Heart right ventricle (tissue), 16 donors: ENCODE measurements around the gene SLC39A11. TPM values are rescaled to one million over a fixed set of nuclear protein-coding genes. Genes with fewer than 3 reads are reported as not detected.
A peak's percentile ranks its signal among the peaks of the same experiment; 100 is the strongest.

Experiments
- ATAC-seq, 8 donors: fragments of 200-7000 bp; cut with Tn5 transposase; one replicate each; pipeline ENCODE4 v1.9.1; 2020; ENCODE audit warnings: mild to moderate bottlenecking in 8 of 8, moderate library complexity in 8 of 8, moderate number of reproducible peaks in 1 of 8
- DNase-seq, 2 donors: peaks; one replicate each; pipeline ENCODE4 v3.0.0-alpha.2; 2020
- H3K27ac ChIP-seq, 10 donors: fragments of 200-600 bp; sonication (generic) in 2 of 10; one replicate each; pipeline versions ENCODE4 v1.5.0 to v1.8.0; 2020 to 2022; ENCODE audit warnings: mild to moderate bottlenecking in 3 of 10
- H3K27me3 ChIP-seq, 7 donors: fragments of 200-600 bp; one replicate each; pipeline ENCODE4 v1.8.0; 2021 to 2022; ENCODE audit warnings: mild to moderate bottlenecking in 2 of 7
- H3K36me3 ChIP-seq, 9 donors: fragments of 200-600 bp; sonication (generic) in 1 of 9; one replicate each; pipeline versions ENCODE4 v1.5.0 to v1.8.0; 2020 to 2022; ENCODE audit warnings: mild to moderate bottlenecking in 2 of 9
- H3K4me1 ChIP-seq, 9 donors: fragments of 200-600 bp; sonication (generic) in 1 of 9; one replicate each; pipeline versions ENCODE4 v1.5.0 to v1.8.0; 2020 to 2022; ENCODE audit warnings: mild to moderate bottlenecking in 4 of 9
- H3K4me3 ChIP-seq, 10 donors: fragments of 200-600 bp; sonication (generic) in 2 of 10; one replicate each; pipeline versions ENCODE4 v1.5.0 to v1.8.0; 2020 to 2022; ENCODE audit warnings: mild to moderate bottlenecking in 7 of 10, moderate library complexity in 2 of 10
- H3K9me3 ChIP-seq, 11 donors: fragments of 200-600 bp in 10 of 11; sonication (generic) in 2 of 11; one replicate each; pipeline versions ENCODE4 v1.5.0 to v1.8.0; 2013 to 2022; ENCODE audit warnings: mild to moderate bottlenecking in 2 of 11, control low read depth in 1 of 11, moderate library complexity in 1 of 11
- WGBS, 2 donors: extraction: QIAGEN DNeasy Blood & Tissue Kit; methylation state at CpG; one replicate each; pipeline ENCODE4 v1.1.7; 2013; ENCODE audit warnings: inconsistent platforms in 1 of 2; 5-methylcytosine and 5-hydroxymethylcytosine counted together
- intact Hi-C, 10 donors: fragments of 100-400 bp; cut with DNase I; formaldehyde crosslinking; loops; one replicate each; pipeline versions ENCODE4 v1.11.1 to v1.14.2; 2022
- long read RNA-seq, 3 donors: library from polyadenylated mRNA; unstranded; transcript quantifications; one replicate each; pipeline ENCODE4 v2.0.0, GENCODE V29; 2020 to 2021
- polyA plus RNA-seq, 2 donors: library from polyadenylated mRNA; stranded (reverse); fragments of 200-250 nt; gene quantifications; one replicate each; pipeline ENCODE4 v1.2.3, GENCODE V29; 2013
- total RNA-seq, 10 donors: library from RNA; stranded (reverse); fragmentation: NEBNext Ultra II Directional in 3 of 10; extraction: Animal tissue kit (Norgen Biotek cat#: 25700) in 3 of 10; gene quantifications; one replicate each; pipeline versions ENCODE4 v1.2.1 to v1.2.4, GENCODE V29; 2021 to 2023
- TF ChIP-seq, protein P1 (sequence below), 9 donors: fragments of 200-600 bp; sonication (generic) in 2 of 9; IDR thresholded peaks; one replicate each; pipeline versions ENCODE4 v1.5.0 to v1.8.0; 2021 to 2022; ENCODE audit warnings: antibody characterized with exemption in 9 of 9, mild to moderate bottlenecking in 5 of 9, moderate library complexity in 1 of 9
- donor health status: Arrhythmogenic right ventricular cardiomyopathy.
- donor health status: ischemic (EF 13 %, LVEDD 7.1; RV severe dilation, severe dysfunction).
- donor health status: healthy with polysubstance abuse.
- donor health status: DM: no; HTN: yes; CAD: no.
- donor health status: DM: no; HTN: no; CAD: no.
- donor health status: ischemic (EF 25% LVEDD 6.9; RV normal size, moderate dysfunction).
- donor health status: ischemic (EF 25% LVEDD 5.7; RV mildly dilated, moderate dysfunction).
- donor health status: healthy.
- donor health status: DM: yes; HTN: yes; CAD: no.
- donor health status: Ischemic cardiomyopathy.
- donor health status: ischemic (EF 35%, LVEDD 5.7; RV mildly dilated, moderate dysfunction).
- donor health status: nonischemic (EF 11% LVEDD 7.7; RV severe dilation, severe dysfunction).
- donor health status: DM: yes; HTN: yes; CAD: no.
- donor health status: PGD.
- donor health status: ischemic (EF 29% LVEDD 5.4; RV normal size, mild dysfunction).
- donor health status: nonischemic (EF 23%, LVEDD 6.1; RV moderate dilation, normal function).

Gene SLC39A11
- 10 to 100 TPM in 1 of 10 donors, 1 to 10 TPM in 9; 3.9 to 11.3 (median 7.1) TPM for total RNA-seq
- polyA plus RNA-seq = 1 to 10 TPM; 2.4 to 4.5 TPM
- long read RNA-seq, donor 1, partial matches to known transcripts = 0 of 3 reads
- long read RNA-seq, donor 1, other reads (novel, unspliced or antisense) = 1 of 3 reads
- long read RNA-seq, donor 2, partial matches to known transcripts = 0 of 8 reads
- long read RNA-seq, donor 2, other reads (novel, unspliced or antisense) = 6 of 8 reads
- long read RNA-seq, donor 3, partial matches to known transcripts = 0 of 7 reads
- long read RNA-seq, donor 3, other reads (novel, unspliced or antisense) = 5 of 7 reads

GRCh38 chr17:73092523-73093135 lies at the start of gene SLC39A11:
Gene SLC39A11, minus strand, starts transcription at chr17:73092688. Its CDS starts 3,924 bp downstream, at chr17:73088764.
- ATAC-seq (peak; percentile 98 to 99 (median 99)), DNase-seq (peak; percentile 93 to 94)
- H3K27me3 ChIP-seq = peaks cover 0 to 9% (median 0%) of the 10 kb centered on the region in 7 donors
- H3K36me3 ChIP-seq = peaks cover 0 to 11% (median 0%) of the 10 kb centered on the region in 9 donors
- peak within 1 kb of the TSS; percentile 17 to 81 (median 62) for H3K27ac ChIP-seq
- peaks cover 2 to 32% (median 15%) of the 10 kb centered on the region in 9 donors for H3K4me1 ChIP-seq
- intact Hi-C loops = loop anchor here in 2 of 10 donors (5.0 kb wide), 3 partner anchors 50 to 105 kb away; no protein-coding TSS in a partner anchor
- TF ChIP-seq, protein P1, sequence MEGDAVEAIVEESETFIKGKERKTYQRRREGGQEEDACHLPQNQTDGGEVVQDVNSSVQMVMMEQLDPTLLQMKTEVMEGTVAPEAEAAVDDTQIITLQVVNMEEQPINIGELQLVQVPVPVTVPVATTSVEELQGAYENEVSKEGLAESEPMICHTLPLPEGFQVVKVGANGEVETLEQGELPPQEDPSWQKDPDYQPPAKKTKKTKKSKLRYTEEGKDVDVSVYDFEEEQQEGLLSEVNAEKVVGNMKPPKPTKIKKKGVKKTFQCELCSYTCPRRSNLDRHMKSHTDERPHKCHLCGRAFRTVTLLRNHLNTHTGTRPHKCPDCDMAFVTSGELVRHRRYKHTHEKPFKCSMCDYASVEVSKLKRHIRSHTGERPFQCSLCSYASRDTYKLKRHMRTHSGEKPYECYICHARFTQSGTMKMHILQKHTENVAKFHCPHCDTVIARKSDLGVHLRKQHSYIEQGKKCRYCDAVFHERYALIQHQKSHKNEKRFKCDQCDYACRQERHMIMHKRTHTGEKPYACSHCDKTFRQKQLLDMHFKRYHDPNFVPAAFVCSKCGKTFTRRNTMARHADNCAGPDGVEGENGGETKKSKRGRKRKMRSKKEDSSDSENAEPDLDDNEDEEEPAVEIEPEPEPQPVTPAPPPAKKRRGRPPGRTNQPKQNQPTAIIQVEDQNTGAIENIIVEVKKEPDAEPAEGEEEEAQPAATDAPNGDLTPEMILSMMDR (IDR thresholded peaks at IDR 0.05) = no peak
- no peaks in the 10 kb centered on the region for H3K9me3 ChIP-seq
- 10 to 13% methylated on average over 23 of the region's 23 CpGs for WGBS, 2 donors
- H3K4me3 ChIP-seq = peak within 1 kb of the TSS; percentile 55 to 79 (median 64)

GRCh38 chr17:73141411-73141810 lies 48.9 kb upstream of the SLC39A11 start:
- intact Hi-C loops = no loop called here
- no peak overlapping the region for H3K4me3 ChIP-seq
- H3K36me3 ChIP-seq = no peaks in the 10 kb centered on the region
- H3K27me3 ChIP-seq = peaks cover 0 to 20% (median 6%) of the 10 kb centered on the region in 7 donors
- DNase-seq (no peak), ATAC-seq (peak in 2 of 8 donors; percentile 49 to 56)
- 91% methylated on average over 6 of the region's 6 CpGs for WGBS, 2 donors
- H3K27ac ChIP-seq = peak overlapping the region in 1 of 10 donors; percentile 78
- H3K9me3 ChIP-seq = peaks cover 0 to 24% (median 0%) of the 10 kb centered on the region in 11 donors
- peaks cover 0 to 30% (median 0%) of the 10 kb centered on the region in 9 donors for H3K4me1 ChIP-seq
- TF ChIP-seq, protein P1 (IDR thresholded peaks at IDR 0.05) = no peak

DNA sequence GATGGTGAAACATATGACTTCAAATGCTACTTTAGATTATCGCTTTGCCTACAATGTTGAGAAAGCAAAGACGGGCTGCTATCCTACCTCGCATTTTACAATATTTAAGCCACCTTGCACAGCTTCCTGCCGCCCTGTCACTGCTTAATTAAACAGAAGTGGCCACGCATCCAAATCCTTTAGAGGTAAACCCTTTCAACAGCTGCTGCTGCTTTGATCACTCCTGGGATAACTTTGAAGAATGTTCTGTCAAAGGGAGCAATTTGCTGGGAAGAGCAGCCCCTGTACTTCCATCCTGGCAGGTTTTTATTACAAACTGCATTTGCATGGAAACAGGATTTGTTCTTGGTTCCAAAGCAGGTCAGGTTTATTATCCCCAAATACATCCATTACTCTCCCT lies 48.1 kb upstream of the SLC39A11 start:
- Histone ChIP-seq H3K4me3 (no peak overlapping the region), H3K27ac (peak overlapping the region in 1 of 10 donors; percentile 78), H3K4me1 (peaks cover 0 to 30% (median 0%) of the 10 kb centered on the region in 9 donors), H3K9me3 (peaks cover 0 to 18% (median 0%) of the 10 kb centered on the region in 11 donors), H3K36me3 (no peaks in the 10 kb centered on the region), H3K27me3 (peaks cover 0 to 23% (median 7%) of the 10 kb centered on the region in 7 donors)
- TF ChIP-seq, protein P1 (IDR thresholded peaks at IDR 0.05) = no peak
- WGBS, 2 donors = 48 to 52% methylated on average over 5 of the region's 5 CpGs
- no peak for ATAC-seq
- intact Hi-C loops = no loop called here
- DNase-seq = no peak

GRCh38 chr17:73139296-73139695 lies 46.8 kb upstream of the SLC39A11 start:
- H3K27ac ChIP-seq = no peak overlapping the region
- peaks cover 0 to 23% (median 7%) of the 10 kb centered on the region in 7 donors for H3K27me3 ChIP-seq
- peaks cover 0 to 30% (median 0%) of the 10 kb centered on the region in 9 donors for H3K4me1 ChIP-seq
- peaks cover 0 to 6% (median 0%) of the 10 kb centered on the region in 11 donors for H3K9me3 ChIP-seq
- no peak overlapping the region for H3K4me3 ChIP-seq
- H3K36me3 ChIP-seq = no peaks in the 10 kb centered on the region
- DNase-seq (no peak), ATAC-seq (no peak)
- WGBS, 2 donors = 58 to 60% methylated on average over 4 of the region's 4 CpGs
- TF ChIP-seq, protein P1 (IDR thresholded peaks at IDR 0.05) = no peak
- intact Hi-C loops = no loop called here
